Gastroesophageal sphincter (tissue), 4 donors: Measurements from ENCODE around the gene CNOT11. TPM values are rescaled to one million over a fixed set of nuclear protein-coding genes. Genes with fewer than 3 reads are reported as not detected.

Experiments
- ATAC-seq: fragments of 150-250 bp; one replicate; pipeline ENCODE4 v1.9.1; 2016; ENCODE audit warnings: mild to moderate bottlenecking, moderate library complexity
- H3K27ac ChIP-seq, 4 donors: fragments of 200-600 bp; sonication (generic) in 3 of 4; 1 replicate in 3 of 4; 2 replicates in 1 of 4; pipeline ENCODE4 v1.5.1; 2016 to 2019
- H3K27me3 ChIP-seq: fragments of 200-600 bp; sonication (generic); one replicate; pipeline ENCODE4 v1.5.1; 2019
- H3K36me3 ChIP-seq, 2 donors: fragments of 200-600 bp; sonication (generic); one replicate each; pipeline ENCODE4 v1.5.1; 2019; ENCODE audit warnings: control low read depth in 1 of 2
- H3K4me1 ChIP-seq, 3 donors: fragments of 200-600 bp; sonication (generic); 1 replicate in 2 of 3; 2 replicates in 1 of 3; pipeline ENCODE4 v1.5.1; 2016 to 2019; ENCODE audit warnings: control low read depth in 2 of 3
- H3K4me3 ChIP-seq, 2 donors: fragments of 200-600 bp; sonication (generic); one replicate each; pipeline ENCODE4 v1.5.1; 2019; ENCODE audit warnings: mild to moderate bottlenecking in 1 of 2, moderate library complexity in 1 of 2
- H3K9me3 ChIP-seq, 3 donors: fragments of 200-600 bp; sonication (generic); one replicate each; pipeline ENCODE4 v1.5.1; 2017 to 2019; ENCODE audit warnings: control low read depth in 2 of 3
- EP300 ChIP-seq: sonication (generic); formaldehyde crosslinking; IDR thresholded peaks from one replicate; pipeline ENCODE4 v1.6.1; 2017; ENCODE audit warnings: antibody characterized with exemption, mild to moderate bottlenecking
- POLR2A ChIP-seq, 2 donors: fragments of 450-650 bp; IDR thresholded peaks; one replicate each; pipeline ENCODE4 v1.6.1; 2017; ENCODE audit warnings: antibody characterized with exemption in 2 of 2, mild to moderate bottlenecking in 2 of 2, moderate library complexity in 1 of 2
- POLR2AphosphoS5 ChIP-seq: sonication (generic); formaldehyde crosslinking; IDR thresholded peaks from one replicate; pipeline ENCODE4 v1.6.1; 2017; ENCODE audit warnings: antibody characterized with exemption
- WGBS, 2 donors: methylation state at CpG; one replicate each; pipeline ENCODE4 v1.1.5; 2018; ENCODE audit warnings: low coverage in 1 of 2; 5-methylcytosine and 5-hydroxymethylcytosine counted together
- total RNA-seq, 4 donors: library from RNA; depleted of rRNA; stranded (reverse); fragments of >200 nt; gene quantifications; one replicate each; pipeline ENCODE4 v1.1.0, GENCODE V29; 2016
- TF ChIP-seq, protein P1 (sequence below), 4 experiments: fragments of 200-600 bp in 2 of 4; fragments of 450-650 bp in 2 of 4; sonication (generic) in 1 of 4; IDR thresholded peaks; one replicate each; pipeline ENCODE4 v1.5.1; 2017 to 2019; ENCODE audit warnings: antibody characterized with exemption in 4 of 4, mild to moderate bottlenecking in 2 of 4, moderate library complexity in 2 of 4

Gene CNOT11
- total RNA-seq, 4 donors from 2014 or later, result 26.8 to 36.7 (median 27.8) TPM

DNA sequence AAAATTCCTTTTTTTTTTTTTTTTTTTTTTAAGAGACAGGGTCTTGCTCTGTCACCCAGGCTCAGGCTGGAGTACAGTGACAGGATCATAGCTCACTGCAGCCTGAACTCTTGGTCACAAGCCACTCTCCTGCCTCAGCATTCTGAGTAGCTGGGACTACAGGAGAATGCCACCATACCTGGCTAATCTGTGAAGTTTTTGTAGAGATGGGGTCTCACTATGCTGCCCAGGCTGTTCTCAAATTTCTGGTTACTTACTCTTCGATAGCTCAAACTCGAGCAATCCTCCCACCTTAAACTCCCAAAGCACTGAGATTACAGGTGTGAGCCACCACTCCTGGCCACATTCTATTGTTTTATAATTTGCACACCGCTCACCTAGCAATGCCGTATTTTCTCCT lies 28.8 kb downstream of the CNOT11 start:
- ATAC-seq, result no peak
- Histone ChIP-seq H3K4me3 (no peak overlapping the region), H3K27me3 (no peaks in the 10 kb centered on the region), H3K9me3 (no peaks in the 10 kb centered on the region), H3K4me1 (no peaks in the 10 kb centered on the region), H3K36me3 (peaks cover 4 to 97% of the 10 kb centered on the region in 2 donors), H3K27ac (no peak overlapping the region)
- WGBS, 2 donors, result 93 to 100% methylated on average over 2 to 4 of the region's 4 CpGs
- TF ChIP-seq POLR2AphosphoS5 (no peak), POLR2A (IDR thresholded peaks at IDR 0.05) (no peak), EP300 (no peak)
- TF ChIP-seq, protein P1, sequence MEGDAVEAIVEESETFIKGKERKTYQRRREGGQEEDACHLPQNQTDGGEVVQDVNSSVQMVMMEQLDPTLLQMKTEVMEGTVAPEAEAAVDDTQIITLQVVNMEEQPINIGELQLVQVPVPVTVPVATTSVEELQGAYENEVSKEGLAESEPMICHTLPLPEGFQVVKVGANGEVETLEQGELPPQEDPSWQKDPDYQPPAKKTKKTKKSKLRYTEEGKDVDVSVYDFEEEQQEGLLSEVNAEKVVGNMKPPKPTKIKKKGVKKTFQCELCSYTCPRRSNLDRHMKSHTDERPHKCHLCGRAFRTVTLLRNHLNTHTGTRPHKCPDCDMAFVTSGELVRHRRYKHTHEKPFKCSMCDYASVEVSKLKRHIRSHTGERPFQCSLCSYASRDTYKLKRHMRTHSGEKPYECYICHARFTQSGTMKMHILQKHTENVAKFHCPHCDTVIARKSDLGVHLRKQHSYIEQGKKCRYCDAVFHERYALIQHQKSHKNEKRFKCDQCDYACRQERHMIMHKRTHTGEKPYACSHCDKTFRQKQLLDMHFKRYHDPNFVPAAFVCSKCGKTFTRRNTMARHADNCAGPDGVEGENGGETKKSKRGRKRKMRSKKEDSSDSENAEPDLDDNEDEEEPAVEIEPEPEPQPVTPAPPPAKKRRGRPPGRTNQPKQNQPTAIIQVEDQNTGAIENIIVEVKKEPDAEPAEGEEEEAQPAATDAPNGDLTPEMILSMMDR (IDR thresholded peaks at IDR 0.05), result no peak

DNA sequence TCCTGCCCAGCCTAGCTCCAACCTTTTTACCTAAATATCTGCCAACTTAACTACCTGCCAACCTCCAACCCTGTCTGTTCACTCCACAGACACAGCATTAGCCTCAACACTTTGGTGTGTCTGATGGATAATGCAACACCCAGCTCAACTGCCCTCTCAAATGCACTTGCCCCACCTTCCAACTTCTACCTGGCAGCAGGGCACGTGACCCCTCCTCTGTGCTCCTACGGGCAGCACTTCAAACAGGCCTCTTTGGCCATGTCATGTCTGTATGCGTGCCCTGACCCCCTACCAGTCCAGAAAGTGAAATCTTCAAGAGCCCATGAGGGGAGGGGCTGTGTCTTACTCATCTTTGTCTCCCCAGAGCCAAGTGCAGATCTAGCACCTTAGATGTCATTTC lies 30.3 kb downstream of the CNOT11 start:
- H3K27ac ChIP-seq, result no peak overlapping the region
- 80 to 92% methylated on average over 2 to 3 of the region's 3 CpGs for WGBS, 2 donors

DNA sequence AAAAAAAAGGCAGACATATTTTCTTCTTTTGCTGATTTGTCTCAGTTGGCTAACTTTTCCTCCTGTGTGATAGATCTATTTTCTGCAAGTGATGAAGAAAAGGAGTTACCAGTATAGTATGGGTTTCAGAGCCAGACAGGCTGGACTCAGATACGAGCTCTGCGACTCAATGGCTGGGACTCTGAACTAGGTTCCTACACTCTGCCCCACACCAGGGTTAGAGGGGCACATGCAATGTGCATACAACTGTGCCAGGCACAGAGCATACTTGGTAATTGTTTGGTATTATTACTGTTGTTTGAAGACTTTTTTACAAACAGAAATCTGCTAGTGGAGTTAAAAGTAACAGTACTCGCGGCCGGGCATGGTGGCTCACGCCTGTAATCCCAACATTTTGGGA lies 34.0 kb downstream of the CNOT11 start:
- Histone ChIP-seq H3K36me3 (peaks cover 0 to 92% of the 10 kb centered on the region in 2 donors), H3K4me3 (no peak overlapping the region), H3K4me1 (no peaks in the 10 kb centered on the region), H3K27ac (no peak overlapping the region), H3K27me3 (no peaks in the 10 kb centered on the region), H3K9me3 (no peaks in the 10 kb centered on the region)
- no peak for ATAC-seq
- TF ChIP-seq, protein P1 (IDR thresholded peaks at IDR 0.05), result no peak
- TF ChIP-seq POLR2A (IDR thresholded peaks at IDR 0.05), result no peak
- TF ChIP-seq EP300, result no peak
- no peak for TF ChIP-seq POLR2AphosphoS5
- WGBS, 2 donors, result 90 to 95% methylated on average over 2 to 6 of the region's 6 CpGs

More for the DNA sequence above, 30.3 kb downstream of the CNOT11 start:
- no peak for ATAC-seq
- H3K27me3 ChIP-seq, result no peaks in the 10 kb centered on the region
- no peaks in the 10 kb centered on the region for H3K4me1 ChIP-seq
- H3K9me3 ChIP-seq, result no peaks in the 10 kb centered on the region
- H3K4me3 ChIP-seq, result no peak overlapping the region
- peaks cover 4 to 100% of the 10 kb centered on the region in 2 donors for H3K36me3 ChIP-seq
- TF ChIP-seq POLR2A (IDR thresholded peaks at IDR 0.05) (no peak), EP300 (no peak), POLR2AphosphoS5 (no peak)
- TF ChIP-seq, protein P1 (IDR thresholded peaks at IDR 0.05), result no peak

DNA sequence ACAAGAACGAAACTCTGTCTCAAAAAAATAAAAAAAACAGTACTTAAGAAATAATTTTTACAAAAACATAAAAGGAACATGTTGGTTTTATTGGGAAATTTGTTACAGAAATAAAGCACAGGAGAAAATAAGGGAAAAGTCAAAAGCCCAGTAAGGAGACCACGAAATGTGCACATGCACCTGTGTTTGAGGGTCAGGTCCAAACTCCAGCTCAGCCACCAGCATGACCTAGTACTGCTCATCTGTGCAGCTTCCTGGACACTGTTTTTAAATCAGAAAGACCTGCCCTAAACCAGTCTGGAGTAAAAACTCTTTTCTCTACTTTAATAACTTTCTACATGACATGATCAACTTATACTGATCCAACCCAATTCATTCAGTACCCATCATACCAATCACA lies 34.6 kb downstream of the CNOT11 start:
- Histone ChIP-seq H3K4me1 (no peaks in the 10 kb centered on the region), H3K36me3 (peaks cover 0 to 91% of the 10 kb centered on the region in 2 donors), H3K27me3 (no peaks in the 10 kb centered on the region), H3K9me3 (no peaks in the 10 kb centered on the region), H3K27ac (no peak overlapping the region), H3K4me3 (no peak overlapping the region)
- TF ChIP-seq, protein P1 (IDR thresholded peaks at IDR 0.05), result no peak
- TF ChIP-seq POLR2AphosphoS5 (no peak), POLR2A (IDR thresholded peaks at IDR 0.05) (no peak), EP300 (no peak)
- ATAC-seq, result no peak
- 100% methylated on average over 2 of the region's 2 CpGs for WGBS, 2 donors

DNA sequence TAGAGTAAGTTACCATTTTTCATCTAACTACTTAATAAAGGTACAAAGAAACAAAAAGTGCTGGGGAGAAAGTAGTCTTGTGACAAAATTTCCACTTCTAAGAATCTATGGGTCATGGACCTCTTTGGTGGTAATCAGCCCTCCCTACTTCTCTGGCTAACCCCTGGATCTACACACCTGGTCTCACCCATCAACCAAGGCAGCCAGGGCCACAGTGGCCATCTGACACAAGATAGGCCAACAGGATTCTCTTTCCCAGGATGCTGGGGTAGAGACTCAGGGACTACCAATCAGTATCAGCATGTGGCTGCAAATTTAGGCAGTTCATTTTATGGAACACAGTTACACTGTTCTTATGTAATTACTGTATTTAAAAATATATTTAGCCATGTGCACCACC lies 38.0 kb downstream of the CNOT11 start:
- ATAC-seq, result no peak
- no peak for TF ChIP-seq POLR2AphosphoS5
- no peaks in the 10 kb centered on the region for H3K27me3 ChIP-seq
- H3K36me3 ChIP-seq, result peaks cover 0 to 85% of the 10 kb centered on the region in 2 donors
- no peak overlapping the region for H3K27ac ChIP-seq
- H3K9me3 ChIP-seq, result no peaks in the 10 kb centered on the region
- peaks cover 0 to under 1% (median 0%) of the 10 kb centered on the region in 3 donors for H3K4me1 ChIP-seq
- H3K4me3 ChIP-seq, result no peak overlapping the region
